Smooth muscle cell of bladder (primary cell): Measurements from ENCODE around the gene TLE6. TPM values are rescaled to one million over a fixed set of nuclear protein-coding genes. Genes with fewer than 3 reads are reported as not detected.

Experiments
- total RNA-seq: library from RNA; depleted of rRNA; stranded (reverse); fragments of >200 nt; gene quantifications from 2 replicates; pipeline ENCODE4 v1.2.3, GENCODE V29; 2014

TLE6 gene
- total RNA-seq = 2.4 and 3.4 TPM in 2 replicates

GRCh38 chr19:2977001-2977745 lies at the start of gene TLE6:
TLE6 (plus strand) TSS chr19:2977564; CDS start chr19:2978234, 670 bp downstream.

GRCh38 chr19:2944775-2945574 lies 32.4 kb upstream of the TLE6 start, which contains the start of gene ZNF77:
ZNF77 (minus strand) TSS chr19:2944971; CDS start chr19:2944840, 131 bp downstream.

GRCh38 chr19:3029065-3029923 lies 51.9 kb downstream of the TLE6 start, which contains the start of gene TLE2:
TLE2 (minus strand) TSS chr19:3029280; CDS start chr19:3028904, 376 bp downstream.

Other genes with a start within 250 kb of the TLE6 start
- 23.3 and 32.4 TPM in 2 replicates for gene SLC39A3, start 237.5 kb upstream of the TLE6 start, total RNA-seq
- gene SGTA, start 194.3 kb upstream of the TLE6 start, total RNA-seq = 23.6 and 27.5 TPM in 2 replicates
- 41.4 and 61.7 TPM in 2 replicates for gene THOP1, start 192.1 kb upstream of the TLE6 start, total RNA-seq
- gene ZNF554, start 157.7 kb upstream of the TLE6 start, total RNA-seq = 3.7 and 4.1 TPM in 2 replicates
- gene ZNF555, start 136.1 kb upstream of the TLE6 start, total RNA-seq = 4.3 and 5.0 TPM in 2 replicates
- gene ZNF556, start 110.2 kb upstream of the TLE6 start, total RNA-seq = under 0.01 and 0.09 TPM in 2 replicates
- gene ZNF57, start 76.6 kb upstream of the TLE6 start, total RNA-seq = 3.5 and 3.6 TPM in 2 replicates
- 3.5 and 5.5 TPM in 2 replicates for gene ZNF77, start 32.6 kb upstream of the TLE6 start, total RNA-seq
- gene TLE2, start 51.7 kb downstream of the TLE6 start, total RNA-seq = 2.1 and 3.1 TPM in 2 replicates
- gene TLE5, start 84.9 kb downstream of the TLE6 start, total RNA-seq = 109 and 139 TPM in 2 replicates
- gene GNA11, start 116.8 kb downstream of the TLE6 start, total RNA-seq = 58.2 and 66.7 TPM in 2 replicates
- under 0.01 TPM in 1 of 2 replicates, not detected in the other for gene GNA15, start 158.5 kb downstream of the TLE6 start, total RNA-seq
- not detected in 2 replicates for gene S1PR4, start 201.2 kb downstream of the TLE6 start, total RNA-seq
- 32.4 and 36.7 TPM in 2 replicates for gene NCLN, start 208.4 kb downstream of the TLE6 start, total RNA-seq
- gene CELF5, start 247.1 kb downstream of the TLE6 start, total RNA-seq = 0.09 TPM in 1 of 2 replicates, not detected in the other